HL-60 (cell line): ENCODE results near the gene SUOX.

Source experiments
- DNase-seq, 2 experiments: peaks; one replicate each; pipeline ENCODE4 v3.0.0-alpha.2; 2010 to 2020; ENCODE audit warnings: low read depth in 1 of 2, low spot score in 1 of 2
- H3K27ac ChIP-seq: fragments of 250-450 bp; sonication (Bioruptor Pico); replicated peaks from 2 replicates; pipeline ENCODE4 v1.5.1; 2020; ENCODE audit warnings: mild to moderate bottlenecking, moderate library complexity
- H3K27me3 ChIP-seq: fragments of 250-450 bp; sonication (Bioruptor Pico); 2 replicates; pipeline ENCODE4 v1.5.1; 2021; ENCODE audit warnings: mild to moderate bottlenecking, moderate library complexity; ENCODE audit not compliant: insufficient read depth, poor library complexity, severe bottlenecking
- H3K4me3 ChIP-seq: replicated peaks from 2 replicates; pipeline ENCODE4 v1.5.1; 2011; ENCODE audit warnings: mild to moderate bottlenecking, control low read depth, low read length; ENCODE audit not compliant: insufficient read depth
- CTCF ChIP-seq: IDR thresholded peaks from one replicate; pipeline ENCODE4 v1.5.1; 2011; ENCODE audit warnings: low read length, control low read depth, inconsistent platforms; ENCODE audit not compliant: insufficient read depth
- GABPA ChIP-seq: IDR thresholded peaks from 2 replicates; pipeline ENCODE4 v1.6.1; 2012; ENCODE audit warnings: low read depth
- POLR2AphosphoS5 ChIP-seq: IDR thresholded peaks from 2 replicates; pipeline ENCODE4 v1.6.1; 2012; ENCODE audit warnings: low read depth
- REST ChIP-seq: IDR thresholded peaks from 2 replicates; pipeline ENCODE4 v1.6.1; 2012; ENCODE audit warnings: low read depth; ENCODE audit not compliant: insufficient replicate concordance
- SPI1 ChIP-seq: IDR thresholded peaks from 2 replicates; pipeline ENCODE4 v1.6.1; 2012; ENCODE audit warnings: low read depth, mild to moderate bottlenecking, borderline replicate concordance

SUOX gene

GRCh38 chr12:56029166-56029519, 32.1 kb downstream of the SUOX start:
- H3K27ac ChIP-seq: no peak overlapping the region
- H3K4me3 ChIP-seq: no peak overlapping the region

GRCh38 chr12:56029666-56030293, 32.7 kb downstream of the SUOX start:
- Histone ChIP-seq H3K27me3 (no peaks in the 10 kb centered on the region), H3K4me3 (no peak overlapping the region), H3K27ac (no peak overlapping the region)
- TF ChIP-seq CTCF (peak; percentile 65), REST (no peak)
- DNase-seq: peak in 1 of 2 experiments; percentile 67

More at GRCh38 chr12:56029166-56029519, 32.1 kb downstream of the SUOX start:
- DNase-seq: no peak
- TF ChIP-seq SPI1 (no peak), REST (no peak), POLR2AphosphoS5 (no peak), CTCF (no peak)
- no peaks in the 10 kb centered on the region for H3K27me3 ChIP-seq

- Histone ChIP-seq H3K27me3 (no peaks in the 10 kb centered on the region), H3K4me3 (no peak overlapping the region), H3K27ac (0 out of 2 replicates have a peak overlapping the region, but pooled peaks have one; percentile 20)
- DNase-seq: no peak
- TF ChIP-seq CTCF (no peak), REST (no peak), POLR2AphosphoS5 (no peak), GABPA (no peak), SPI1 (no peak)
Observed at GRCh38 chr12:56031987-56032386, 34.9 kb downstream of the SUOX start.
